C4-2B (cell line): ENCODE results near the gene AIFM1.

Experiments used
- H3K27ac ChIP-seq: fragments of 450-650 bp; 2 replicates; pipeline ENCODE4 v1.5.1; 2017
- CTCF ChIP-seq: fragments of 450-650 bp; conservative IDR thresholded peaks from 2 replicates; pipeline ENCODE4 v1.5.1; 2017; ENCODE audit warnings: mild to moderate bottlenecking
- ZFX ChIP-seq: fragments of 450-650 bp; IDR thresholded peaks from 2 replicates; pipeline ENCODE4 v1.6.1; 2017

AIFM1 gene

DNA sequence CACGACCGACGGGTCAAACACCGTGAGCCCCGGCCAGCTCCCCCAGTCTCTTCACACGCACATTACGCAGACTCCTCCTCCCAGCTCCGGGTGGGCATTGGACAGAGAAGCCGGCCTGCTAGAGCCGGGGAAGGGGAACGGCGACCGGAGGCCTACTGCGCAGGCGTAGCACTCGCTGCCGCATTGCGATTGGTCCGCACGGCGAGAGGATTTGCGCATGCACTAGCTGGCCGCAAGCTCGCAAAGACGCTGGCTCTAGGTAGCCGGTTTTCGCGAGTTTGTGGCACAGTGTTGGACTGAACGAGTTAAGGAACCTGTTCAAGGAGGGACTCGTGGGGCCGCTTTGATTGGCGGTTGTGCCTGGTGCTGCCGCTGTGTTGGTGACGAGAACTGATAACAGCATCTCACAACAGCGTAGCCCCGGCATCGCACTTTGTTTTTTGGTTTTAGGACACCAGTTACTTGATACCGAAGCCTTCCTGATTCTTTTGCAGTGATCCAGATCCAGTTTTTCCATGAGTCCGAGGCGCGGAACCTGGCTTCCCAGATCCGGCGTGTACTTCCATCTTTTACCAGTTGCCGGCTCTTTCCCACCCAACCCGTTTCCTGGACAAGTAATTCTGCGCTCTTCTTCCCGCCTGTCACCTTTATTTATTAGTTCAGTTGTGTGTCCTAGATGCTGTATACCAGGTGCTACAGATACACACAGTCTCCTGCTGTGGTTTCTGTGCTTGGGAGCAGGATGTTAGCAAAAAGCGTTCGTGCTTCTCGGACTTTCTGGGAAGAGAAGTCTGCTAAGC lies at the start of gene AIFM1:
TSS of gene AIFM1 (minus strand) at position 139 of the 800 bp plus-strand sequence. CDS start 185 bp downstream, outside the sequence.
- TF ChIP-seq CTCF (no peak), ZFX (no peak)
- peak within 1 kb of the TSS; percentile 93 for H3K27ac ChIP-seq

DNA sequence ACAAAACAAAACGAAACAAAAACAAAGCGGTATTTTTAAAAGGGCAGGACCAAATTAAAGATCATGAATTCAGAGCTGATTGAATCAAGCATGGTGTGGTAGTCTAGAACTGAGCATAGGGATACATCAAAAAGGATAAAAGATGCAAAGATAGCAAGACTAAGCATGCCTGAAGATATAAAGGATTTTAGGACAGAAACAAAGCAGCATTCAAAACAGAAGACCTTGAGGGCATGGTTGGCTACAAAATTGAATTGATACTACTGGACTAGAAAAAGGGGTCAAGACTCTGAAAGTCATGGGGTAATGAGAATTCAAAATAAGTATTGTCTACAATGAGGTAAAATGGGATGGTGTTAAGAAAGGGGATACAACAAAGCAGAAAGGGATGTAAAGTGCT lies 47.7 kb upstream of the AIFM1 start:
- no peak overlapping the region for H3K27ac ChIP-seq
- TF ChIP-seq CTCF = no peak
- TF ChIP-seq ZFX = no peak

DNA sequence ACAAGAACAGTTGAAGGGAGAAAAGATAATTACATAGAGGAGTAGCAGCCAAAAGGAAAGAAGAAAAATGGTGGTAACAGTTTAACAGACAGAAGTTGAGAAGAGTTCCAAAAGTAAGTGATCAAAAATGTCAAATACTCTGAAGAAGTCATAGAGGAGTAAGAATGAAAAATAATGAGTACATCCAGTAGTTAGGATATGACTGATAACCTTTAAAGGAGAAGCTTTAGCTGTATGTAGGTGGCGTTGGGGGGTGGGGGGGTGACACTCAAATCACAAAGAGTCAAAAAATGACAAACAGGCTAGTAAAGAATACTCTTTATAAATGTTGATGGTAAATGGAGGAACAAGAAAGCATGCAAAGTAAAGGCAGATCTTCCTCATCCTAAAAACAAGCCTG lies 46.7 kb upstream of the AIFM1 start:
- H3K27ac ChIP-seq = no peak overlapping the region
- TF ChIP-seq ZFX = no peak
- TF ChIP-seq CTCF = no peak

DNA sequence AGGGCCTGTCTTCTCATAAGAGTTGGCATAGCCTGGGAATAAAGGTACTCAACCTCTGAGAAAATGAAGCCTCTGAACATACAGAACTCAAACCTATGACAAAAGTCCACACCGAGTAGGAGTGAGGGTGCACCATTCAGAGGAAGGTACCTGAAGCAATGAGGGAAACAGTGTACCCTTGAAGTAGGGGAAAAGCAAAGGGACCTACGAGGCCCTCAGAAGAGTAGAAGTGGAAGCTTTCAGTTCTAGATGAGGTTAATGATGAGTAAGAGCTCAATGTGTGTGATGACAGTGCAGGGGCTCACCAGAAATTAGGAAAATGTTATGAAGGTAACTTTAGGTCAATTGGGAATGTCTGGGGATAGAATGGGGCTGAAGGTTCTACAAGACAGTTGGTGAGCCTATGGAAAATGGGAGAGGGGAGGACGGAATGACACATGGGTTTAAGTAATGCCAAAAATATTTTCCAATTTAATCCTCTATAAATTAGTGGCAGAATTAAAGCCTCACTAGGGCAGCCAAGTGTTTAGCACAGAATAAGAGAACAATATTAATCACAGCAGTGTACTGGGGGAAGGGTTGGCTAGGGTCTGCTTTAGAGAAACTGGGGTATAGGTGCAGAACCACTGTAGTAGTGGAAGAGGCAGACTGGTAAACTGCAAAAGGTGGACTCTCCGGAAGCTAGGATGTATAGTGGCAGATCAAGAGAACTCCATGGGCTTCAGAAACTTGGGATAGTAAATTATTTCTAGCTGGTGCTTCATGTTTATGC lies 46.0 kb upstream of the AIFM1 start:
- TF ChIP-seq ZFX (no peak), CTCF (no peak)
- H3K27ac ChIP-seq = no peak overlapping the region

DNA sequence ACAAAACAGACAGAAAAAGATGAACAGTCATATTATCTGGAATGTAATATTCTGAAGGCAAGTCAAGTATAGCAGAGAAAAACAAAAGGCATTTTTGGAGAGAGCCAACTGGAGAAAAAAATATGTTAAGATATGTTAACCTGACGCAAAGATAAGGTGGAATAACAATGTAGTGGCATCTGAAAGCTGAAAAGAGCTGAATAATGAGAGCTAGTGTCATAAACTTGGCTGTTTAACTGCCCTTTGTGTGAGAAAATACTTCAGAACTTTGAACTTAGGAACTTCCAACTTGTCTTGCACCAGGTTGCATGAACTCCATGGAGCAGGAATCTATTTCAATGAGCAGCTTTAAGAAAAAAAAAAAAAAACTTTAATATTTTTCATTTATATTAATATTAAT lies 39.0 kb upstream of the AIFM1 start:
- TF ChIP-seq CTCF = no peak
- no peak for TF ChIP-seq ZFX
- no peak overlapping the region for H3K27ac ChIP-seq

GRCh38 chrX:130197464-130197863 lies 31.8 kb upstream of the AIFM1 start:
- H3K27ac ChIP-seq = peak overlapping the region; percentile 74
- TF ChIP-seq ZFX = no peak
- TF ChIP-seq CTCF = no peak

DNA sequence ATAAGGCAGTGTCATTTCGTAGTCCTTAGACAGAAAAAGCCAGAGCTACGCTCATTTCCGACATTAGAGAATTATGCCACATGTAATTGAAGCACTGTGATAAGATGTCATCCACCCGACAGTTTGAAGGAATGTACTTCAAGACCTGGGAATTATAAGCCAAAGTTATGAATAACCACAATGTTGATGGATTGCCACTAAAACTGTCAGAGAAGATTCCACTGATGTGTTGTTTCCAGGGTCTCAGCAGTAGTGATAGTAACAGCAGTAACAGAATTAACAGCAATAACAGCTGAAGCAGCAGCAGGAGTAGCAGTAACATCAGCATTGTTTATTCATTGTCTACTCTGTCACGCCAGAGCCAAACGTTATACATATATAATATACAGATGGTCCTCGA lies 30.8 kb upstream of the AIFM1 start:
- H3K27ac ChIP-seq = no peak overlapping the region; the same call in 1 of the 2 replicates
- no peak for TF ChIP-seq ZFX
- TF ChIP-seq CTCF = no peak
